H1 (cell line): Measurements from ENCODE around the gene IFNAR2. TPM values are rescaled to one million over a fixed set of nuclear protein-coding genes. Genes with fewer than 3 reads are reported as not detected.

Experiments
- CTCF ChIA-PET: fragments of 300-600 bp; sonication (Branson Sonifier 250); formaldehyde crosslinking; loops from one replicate; lab custom pipeline; 2021; ENCODE audit not compliant: partially characterized antibody; lab: Charles Lee
- POLR2A ChIA-PET: fragments of 300-600 bp; sonication (Branson Sonifier 250); formaldehyde crosslinking; loops from one replicate; lab custom pipeline; 2021; ENCODE audit warnings: inconsistent platforms; ENCODE audit not compliant: partially characterized antibody; lab: Charles Lee
- DNase-seq, 2 experiments: peaks; one replicate each; pipeline versions ENCODE4 v3.0.0 to v3.0.0-alpha.2; 2010 to 2022; ENCODE audit warnings: low spot score in 2 of 2, low read depth in 1 of 2, mixed read lengths in 1 of 2
- FAIRE-seq: peaks from 2 replicates; lab custom pipeline; 2011; peaks lifted over from hg19 to GRCh38; lab: Jason Lieb, UNC
- H2AFZ ChIP-seq: 2 replicates; pipeline ENCODE4 v1.8.1; 2012; ENCODE audit warnings: low read length, inconsistent platforms
- H2AK5ac ChIP-seq: 2 replicates; pipeline ENCODE4 v1.6.1; 2013; ENCODE audit warnings: low read depth, low read length
- H2BK120ac ChIP-seq: replicated peaks from 2 replicates; pipeline ENCODE3; 2013; ENCODE audit warnings: low read depth, low read length, inconsistent platforms
- H2BK12ac ChIP-seq: 2 replicates; pipeline ENCODE4 v1.6.1; 2013; ENCODE audit warnings: low read depth, low read length
- H2BK15ac ChIP-seq: 2 replicates; pipeline ENCODE4 v1.6.1; 2013; ENCODE audit warnings: low read length
- H2BK20ac ChIP-seq: 2 replicates; pipeline ENCODE4 v1.6.1; 2013; ENCODE audit warnings: low read length
- H2BK5ac ChIP-seq: 2 replicates; pipeline ENCODE4 v1.6.1; 2013; ENCODE audit warnings: low read depth, low read length
- H3K14ac ChIP-seq: 2 replicates; pipeline ENCODE4 v1.6.1; 2013; ENCODE audit warnings: inconsistent platforms; ENCODE audit not compliant: insufficient read length
- H3K18ac ChIP-seq: 2 replicates; pipeline ENCODE4 v1.6.1; 2013; ENCODE audit warnings: low read length; ENCODE audit errors: extremely low read depth
- H3K23ac ChIP-seq: 2 replicates; pipeline ENCODE4 v1.6.1; 2013; ENCODE audit warnings: inconsistent platforms; ENCODE audit not compliant: insufficient read length
- H3K23me2 ChIP-seq: 2 replicates; pipeline ENCODE4 v1.6.1; 2013; ENCODE audit warnings: low read depth, low read length
- H3K27ac ChIP-seq: 2 replicates; pipeline ENCODE4 v1.6.1; 2011; ENCODE audit warnings: low read depth, low read length, inconsistent platforms
- H3K27me3 ChIP-seq, 4 experiments: replicated peaks in 1 of 4; 1 replicate in 1 of 4; 2 replicates in 3 of 4; pipeline versions ENCODE4 v1.6.1 to v1.8.1; 2011 to 2013; ENCODE audit warnings: low read length in 3 of 4, mild to moderate bottlenecking in 3 of 4, inconsistent platforms in 2 of 4, mixed read lengths in 2 of 4, moderate library complexity in 1 of 4; ENCODE audit not compliant: control insufficient read depth in 3 of 4, insufficient read depth in 3 of 4; ENCODE audit errors: extremely low read depth in 1 of 4
- H3K36me3 ChIP-seq, 4 experiments: 2 replicates each; pipeline versions ENCODE4 v1.6.1 to v1.8.1; 2011 to 2013; ENCODE audit warnings: mild to moderate bottlenecking in 4 of 4, low read length in 3 of 4, moderate library complexity in 2 of 4, control low read depth in 1 of 4, inconsistent platforms in 1 of 4; ENCODE audit not compliant: insufficient read depth in 4 of 4, control insufficient read depth in 2 of 4
- H3K4ac ChIP-seq: replicated peaks from 2 replicates; pipeline ENCODE3; 2013; ENCODE audit warnings: low read length, low read depth, mixed read lengths, inconsistent platforms; ENCODE audit not compliant: insufficient read length
- H3K4me1 ChIP-seq, 4 experiments: replicated peaks in 1 of 4; 1 replicate in 1 of 4; 2 replicates in 3 of 4; pipeline versions ENCODE4 v1.6.1 to v1.8.1; 2011 to 2013; ENCODE audit warnings: low read length in 3 of 4, inconsistent platforms in 2 of 4, mixed read lengths in 1 of 4; ENCODE audit not compliant: insufficient read depth in 4 of 4, control insufficient read depth in 3 of 4
- H3K4me2 ChIP-seq, 2 experiments: 2 replicates each; pipeline versions ENCODE4 v1.6.1 to v1.8.1; 2011 to 2013; ENCODE audit warnings: low read depth in 2 of 2, low read length in 2 of 2, control low read depth in 1 of 2, inconsistent platforms in 1 of 2, mild to moderate bottlenecking in 1 of 2; ENCODE audit not compliant: insufficient read depth in 1 of 2
- H3K4me3 ChIP-seq, 4 experiments: fragments of 200-600, 300-600 bp in 1 of 4; sonication (generic), shearing (Covaris generic), sonication (Bioruptor Twin) in 1 of 4; 2 replicates each; pipeline versions ENCODE4 v1.5.1 to v1.8.1; 2011 to 2016; ENCODE audit warnings: low read length in 4 of 4, low read depth in 3 of 4, control low read depth in 2 of 4, inconsistent platforms in 2 of 4, mild to moderate bottlenecking in 2 of 4, mixed read lengths in 1 of 4, moderate library complexity in 1 of 4; ENCODE audit not compliant: insufficient read depth in 2 of 4; ENCODE audit errors: extremely low read depth in 1 of 4
- H3K56ac ChIP-seq: replicated peaks from 2 replicates; pipeline ENCODE3; 2013; ENCODE audit warnings: low read depth, mild to moderate bottlenecking, mixed read lengths, low read length, inconsistent platforms; ENCODE audit not compliant: insufficient read length
- H3K79me1 ChIP-seq: 2 replicates; pipeline ENCODE4 v1.6.1; 2013; ENCODE audit warnings: low read depth, low read length, control low read depth
- H3K79me2 ChIP-seq, 2 experiments: 2 replicates each; pipeline versions ENCODE4 v1.6.1 to v1.8.1; 2012 to 2013; ENCODE audit warnings: low read length in 2 of 2, mild to moderate bottlenecking in 2 of 2, inconsistent platforms in 1 of 2; ENCODE audit not compliant: insufficient read depth in 2 of 2, control insufficient read depth in 1 of 2
- H3K9ac ChIP-seq, 4 experiments: replicated peaks in 1 of 4; 1 replicate in 1 of 4; 2 replicates in 3 of 4; pipeline versions ENCODE4 v1.6.1 to v1.8.1; 2011 to 2013; ENCODE audit warnings: low read depth in 3 of 4, low read length in 3 of 4, control low read depth in 2 of 4, mild to moderate bottlenecking in 2 of 4, moderate library complexity in 2 of 4, inconsistent platforms in 1 of 4; ENCODE audit errors: extremely low read depth in 1 of 4
- H3K9me3 ChIP-seq, 2 experiments: 2 replicates each; pipeline versions ENCODE4 v1.6.1 to v1.8.1; 2012 to 2013; ENCODE audit warnings: mild to moderate bottlenecking in 2 of 2, moderate library complexity in 2 of 2, control low read depth in 1 of 2, inconsistent platforms in 1 of 2, low read depth in 1 of 2, low read length in 1 of 2, mixed read lengths in 1 of 2; ENCODE audit not compliant: insufficient read depth in 2 of 2
- H4K20me1 ChIP-seq, 2 experiments: replicated peaks in 1 of 2; 2 replicates each; pipeline versions ENCODE3 to v1.8.1; 2011 to 2013; ENCODE audit warnings: inconsistent platforms in 2 of 2, low read length in 2 of 2, mild to moderate bottlenecking in 1 of 2; ENCODE audit not compliant: insufficient read depth in 2 of 2, control insufficient read depth in 1 of 2
- H4K5ac ChIP-seq: 2 replicates; pipeline ENCODE4 v1.6.1; 2013; ENCODE audit warnings: low read length, low read depth, mixed read lengths, inconsistent platforms; ENCODE audit not compliant: insufficient read length
- H4K8ac ChIP-seq: 2 replicates; pipeline ENCODE4 v1.8.0; 2013; ENCODE audit warnings: mild to moderate bottlenecking, moderate library complexity, low read length, inconsistent platforms; ENCODE audit not compliant: insufficient read depth; ENCODE audit errors: extremely low read depth
- H4K91ac ChIP-seq: replicated peaks from 2 replicates; pipeline ENCODE3; 2013; ENCODE audit warnings: low read length, mixed read lengths, inconsistent platforms; ENCODE audit not compliant: insufficient read length
- ASH2L ChIP-seq: fragments of 200-600, 300-600 bp; sonication (generic); IDR thresholded peaks from one replicate; pipeline ENCODE4 v1.7.1; 2017; ENCODE audit warnings: low read length
- CEBPB ChIP-seq: IDR thresholded peaks from 2 replicates; pipeline ENCODE4 v1.6.1; 2012; ENCODE audit warnings: low read depth, low read length
- EGR1 ChIP-seq: IDR thresholded peaks from 2 replicates; pipeline ENCODE4 v1.6.1; 2011; ENCODE audit warnings: low read depth, low read length, borderline replicate concordance
- GABPA ChIP-seq: IDR thresholded peaks from 2 replicates; pipeline ENCODE4 v1.6.1; 2011; ENCODE audit warnings: mild to moderate bottlenecking, low read length, moderate library complexity, borderline replicate concordance; ENCODE audit not compliant: insufficient read depth
- HDAC2 ChIP-seq, 2 experiments: fragments of 300-600 bp in 1 of 2; sonication (generic) in 1 of 2; IDR thresholded peaks; 2 replicates each; pipeline ENCODE4 v1.6.1; 2011 to 2012; ENCODE audit warnings: low read depth in 2 of 2, low read length in 2 of 2, mild to moderate bottlenecking in 2 of 2, moderate library complexity in 2 of 2, borderline replicate concordance in 1 of 2, inconsistent platforms in 1 of 2
- HDAC6 ChIP-seq: IDR thresholded peaks from one replicate; pipeline ENCODE4 v1.7.1; 2012; ENCODE audit warnings: low read depth, mild to moderate bottlenecking, inconsistent platforms, low read length, moderate library complexity
- JUND ChIP-seq: IDR thresholded peaks from 2 replicates; pipeline ENCODE4 v1.6.1; 2011; ENCODE audit warnings: mild to moderate bottlenecking, improper control_type of control experiment, low read length
- KDM1A ChIP-seq: fragments of 200-600, 300-600 bp; sonication (generic); IDR thresholded peaks from 2 replicates; pipeline ENCODE4 v1.7.1; 2016; ENCODE audit warnings: mild to moderate bottlenecking, low read length, borderline replicate concordance
- MAFK ChIP-seq: IDR thresholded peaks from 2 replicates; pipeline ENCODE4 v1.6.1; 2012; ENCODE audit warnings: low read depth, mild to moderate bottlenecking, improper control_type of control experiment, low read length
- POU5F1 ChIP-seq: IDR thresholded peaks from 2 replicates; pipeline ENCODE4 v1.6.1; 2011; ENCODE audit warnings: low read depth, mild to moderate bottlenecking, low read length, moderate library complexity
- RXRA ChIP-seq: IDR thresholded peaks from 2 replicates; pipeline ENCODE4 v1.6.1; 2011; ENCODE audit warnings: low read depth, mild to moderate bottlenecking, low read length, moderate library complexity; ENCODE audit not compliant: insufficient read depth
- SIRT6 ChIP-seq: IDR thresholded peaks from one replicate; pipeline ENCODE4 v1.7.1; 2012; ENCODE audit warnings: low read length, inconsistent platforms
- SIX5 ChIP-seq: IDR thresholded peaks from 2 replicates; pipeline ENCODE4 v1.6.1; 2011; ENCODE audit warnings: mild to moderate bottlenecking, low read depth, low read length
- WGBS, 2 experiments: shearing (Covaris generic) in 1 of 2; methylation state at CpG; one replicate each; pipeline versions ENCODE4 v1.1.6 to v1.1.7; 2013 to 2015; ENCODE audit warnings: low lambda C conversion rate in 2 of 2, mixed read lengths in 2 of 2, inconsistent platforms in 1 of 2, low coverage in 1 of 2, missing lambda C conversion rate in 1 of 2; ENCODE audit not compliant: insufficient replicate concordance in 2 of 2, insufficient coverage in 1 of 2, insufficient read length in 1 of 2; ENCODE audit errors: extremely low coverage in 1 of 2, missing lambda C conversion rate in 1 of 2; 5-methylcytosine and 5-hydroxymethylcytosine counted together
- polyA plus RNA-seq, 7 experiments: library from polyadenylated mRNA; depleted of rRNA in 3 of 7; stranded (reverse) in 5 of 7; unstranded in 2 of 7; fragments of >200 nt in 5 of 7; fragments of 200-250 nt in 2 of 7; gene quantifications; 1 replicate in 5 of 7; 2 replicates in 1 of 7; 4 replicates in 1 of 7; pipeline versions ENCODE4 v1.2.1 to v1.2.3, GENCODE V29; 2011 to 2013; ENCODE audit warnings: missing spikeins in 2 of 7, mixed read lengths in 2 of 7
- total RNA-seq: library from RNA; stranded (reverse); fragmentation: NEBNext Ultra II Directional; extraction: Animal tissue kit (Norgen Biotek cat#: 25700); gene quantifications from 2 replicates; pipeline ENCODE4 v1.2.1, GENCODE V29; 2021
- TF ChIP-seq, protein P1 (sequence below): IDR thresholded peaks from 2 replicates; pipeline ENCODE4 v1.6.1; 2012; ENCODE audit warnings: inconsistent platforms

Gene IFNAR2
- total and polyA plus RNA-seq, 2 of the 8 experiments (the other 6 are each of a cell fraction or from before 2014, with no cell fraction given): 12.2 to 16.1 TPM

DNA sequence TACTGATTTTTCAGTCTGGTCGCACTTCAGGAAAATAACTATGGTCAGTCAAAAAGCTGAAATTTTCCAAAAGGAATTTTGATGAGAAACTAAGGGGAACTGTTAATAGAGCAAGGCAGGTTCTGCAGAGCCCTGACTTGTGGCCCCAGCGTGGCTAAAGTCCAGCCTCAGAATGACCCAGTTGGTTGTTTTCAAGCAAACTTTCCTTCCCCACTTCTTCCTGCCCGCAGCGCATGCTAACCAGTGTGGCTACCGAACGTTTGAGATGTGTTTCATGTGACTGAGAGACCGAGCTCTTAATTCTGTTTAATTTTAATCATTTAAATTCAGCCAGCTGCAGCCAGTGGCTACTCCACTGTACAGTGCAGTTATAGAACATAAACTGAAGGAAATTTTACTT lies 30.3 kb downstream of the IFNAR2 start:
- 93% methylated on average over 7 of the region's 7 CpGs; no CpG with 5 or more reads in 1 of the 2 experiments for WGBS, 2 experiments
- Histone ChIP-seq H3K27me3 (no peaks in the 10 kb centered on the region), H3K23me2 (no peaks in the 10 kb centered on the region), H3K79me2 (no peaks in the 10 kb centered on the region), H3K27ac (no peak overlapping the region), H3K4me2 (no peak overlapping the region), H2BK12ac (no peak overlapping the region), H2BK5ac (no peak overlapping the region)
- no peak for DNase-seq
- POLR2A ChIA-PET: no interaction called here
- TF ChIP-seq HDAC6 (no peak), ASH2L (no peak), CEBPB (no peak), SIRT6 (no peak), HDAC2 (IDR thresholded peaks at IDR 0.05; ENCODE audit: borderline replicate concordance in 1 of 2, low read depth in 2 of 2, low read length in 2 of 2) (no peak), JUND (no peak), MAFK (no peak), KDM1A (no peak), RXRA (no peak), POU5F1 (no peak), GABPA (no peak), EGR1 (no peak), SIX5 (no peak)
- TF ChIP-seq, protein P1, sequence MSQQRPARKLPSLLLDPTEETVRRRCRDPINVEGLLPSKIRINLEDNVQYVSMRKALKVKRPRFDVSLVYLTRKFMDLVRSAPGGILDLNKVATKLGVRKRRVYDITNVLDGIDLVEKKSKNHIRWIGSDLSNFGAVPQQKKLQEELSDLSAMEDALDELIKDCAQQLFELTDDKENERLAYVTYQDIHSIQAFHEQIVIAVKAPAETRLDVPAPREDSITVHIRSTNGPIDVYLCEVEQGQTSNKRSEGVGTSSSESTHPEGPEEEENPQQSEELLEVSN: no peak
- TF ChIP-seq, all 59 proteins: peak for 0
- Histone ChIP-seq H3K4me3 (no peak overlapping the region), H2BK20ac (no peak overlapping the region), H2BK15ac (no peak overlapping the region), H3K9me3 (no peaks in the 10 kb centered on the region), H2AFZ (no peak overlapping the region), H4K5ac (no peak overlapping the region), H3K4ac (no peak overlapping the region), H3K36me3 (peaks cover 0 to 25% (median 4%) of the 10 kb centered on the region in 4 experiments; a peak in 3 of 8 replicates), H2BK120ac (no peak overlapping the region), H3K23ac (no peak overlapping the region), H4K91ac (no peak overlapping the region), H4K8ac (no peak overlapping the region), H3K18ac (no peak overlapping the region), H3K14ac (no peak overlapping the region), H2AK5ac (no peak overlapping the region), H4K20me1 (no peaks in the 10 kb centered on the region), H3K56ac (no peak overlapping the region), H3K9ac (no peak overlapping the region), H3K79me1 (no peaks in the 10 kb centered on the region), H3K4me1 (no peaks in the 10 kb centered on the region)
- CTCF ChIA-PET: no interaction called here
- no peak for FAIRE-seq
